Breast epithelium (tissue), 4 donors: Measurements from ENCODE around the gene POLQ. TPM values are rescaled to one million over a fixed set of nuclear protein-coding genes. Genes with fewer than 3 reads are reported as not detected.

Source experiments
- DNase-seq, 2 donors: peaks; one replicate each; pipeline ENCODE4 v3.0.0-alpha.2; 2019; ENCODE audit warnings: low spot score in 2 of 2
- H3K27ac ChIP-seq, 2 donors: fragments of 200-600 bp; sonication (generic) in 1 of 2; one replicate each; pipeline ENCODE4 v1.5.1; 2016 to 2019; ENCODE audit warnings: mild to moderate bottlenecking in 1 of 2
- H3K27me3 ChIP-seq, 2 donors: fragments of 200-600 bp; sonication (generic) in 1 of 2; one replicate each; pipeline versions ENCODE4 v1.5.1 to v1.6.0; 2017 to 2019; ENCODE audit warnings: control low read depth in 1 of 2, mild to moderate bottlenecking in 1 of 2
- H3K36me3 ChIP-seq: fragments of 200-600 bp; one replicate; pipeline ENCODE4 v1.5.1; 2019
- H3K4me1 ChIP-seq, 2 donors: fragments of 200-600 bp; sonication (generic); one replicate each; pipeline ENCODE4 v1.5.1; 2016 to 2019; ENCODE audit warnings: control low read depth in 1 of 2
- H3K4me3 ChIP-seq, 3 donors: fragments of 200-600 bp; sonication (generic); 1 replicate in 2 of 3; 2 replicates in 1 of 3; pipeline ENCODE4 v1.5.1; 2016 to 2019; ENCODE audit warnings: mild to moderate bottlenecking in 3 of 3, moderate library complexity in 2 of 3
- H3K9me3 ChIP-seq, 2 donors: fragments of 200-600 bp; sonication (generic) in 1 of 2; one replicate each; pipeline ENCODE4 v1.5.1; 2016 to 2019; ENCODE audit warnings: control low read depth in 1 of 2
- CTCF ChIP-seq, 3 donors: fragments of 450-650 bp; IDR thresholded peaks; one replicate each; pipeline ENCODE4 v1.5.1; 2016 to 2017; ENCODE audit warnings: antibody characterized with exemption in 3 of 3, mild to moderate bottlenecking in 3 of 3, moderate library complexity in 3 of 3
- POLR2A ChIP-seq: fragments of 450-650 bp; IDR thresholded peaks from one replicate; pipeline ENCODE4 v1.6.1; 2016; ENCODE audit warnings: antibody characterized with exemption, mild to moderate bottlenecking, moderate library complexity
- POLR2AphosphoS5 ChIP-seq, 3 donors: sonication (generic); formaldehyde crosslinking; IDR thresholded peaks; one replicate each; pipeline ENCODE4 v1.6.1; 2017; ENCODE audit warnings: antibody characterized with exemption in 3 of 3
- intact Hi-C: fragments of 100-400 bp; cut with DNase I; formaldehyde crosslinking; loops from one replicate; pipeline ENCODE4 v1.15.1; 2023; ENCODE audit warnings: low total_unique reads
- total RNA-seq, 3 donors: library from RNA; depleted of rRNA; stranded (reverse); fragments of >200 nt; gene quantifications; one replicate each; pipeline ENCODE4 v1.1.0, GENCODE V29; 2016

The POLQ gene
- total RNA-seq, 3 donors from 2014 or later: under 0.01 to 0.64 (median 0.29) TPM

GRCh38 chr3:121557426-121557934 lies 11.7 kb upstream of the POLQ start:
- TF ChIP-seq POLR2AphosphoS5 (IDR thresholded peaks at IDR 0.05): no peak
- no peak for TF ChIP-seq CTCF (IDR thresholded peaks at IDR 0.05)
- TF ChIP-seq POLR2A: no peak
- no peak for DNase-seq
- H3K27me3 ChIP-seq: no peaks in the 10 kb centered on the region
- H3K36me3 ChIP-seq: no peaks in the 10 kb centered on the region
- no peak overlapping the region for H3K27ac ChIP-seq
- H3K9me3 ChIP-seq: no peaks in the 10 kb centered on the region
- no peak overlapping the region for H3K4me3 ChIP-seq
- intact Hi-C loops: loop anchor here (5.0 kb wide), 1 partner anchor 1545 kb away; no protein-coding TSS in a partner anchor
- H3K4me1 ChIP-seq: no peaks in the 10 kb centered on the region

GRCh38 chr3:121552797-121553196 lies 7.0 kb upstream of the POLQ start:
- Histone ChIP-seq H3K9me3 (no peaks in the 10 kb centered on the region), H3K27ac (no peak overlapping the region), H3K27me3 (no peaks in the 10 kb centered on the region), H3K4me1 (no peaks in the 10 kb centered on the region), H3K36me3 (no peaks in the 10 kb centered on the region), H3K4me3 (no peak overlapping the region)
- TF ChIP-seq CTCF (IDR thresholded peaks at IDR 0.05) (no peak), POLR2AphosphoS5 (IDR thresholded peaks at IDR 0.05) (no peak), POLR2A (no peak)
- intact Hi-C loops: no loop called here
- DNase-seq: no peak

- Histone ChIP-seq H3K27me3 (no peaks in the 10 kb centered on the region), H3K4me1 (no peaks in the 10 kb centered on the region), H3K9me3 (no peaks in the 10 kb centered on the region), H3K4me3 (no peak overlapping the region), H3K27ac (no peak overlapping the region), H3K36me3 (no peaks in the 10 kb centered on the region)
- TF ChIP-seq POLR2A (no peak), POLR2AphosphoS5 (IDR thresholded peaks at IDR 0.05) (no peak), CTCF (IDR thresholded peaks at IDR 0.05) (no peak)
- no peak for DNase-seq
- intact Hi-C loops: no loop called here
Observed at GRCh38 chr3:121552379-121552778, 6.6 kb upstream of the POLQ start.

- TF ChIP-seq CTCF (IDR thresholded peaks at IDR 0.05) (no peak), POLR2A (no peak), POLR2AphosphoS5 (IDR thresholded peaks at IDR 0.05) (no peak)
- H3K36me3 ChIP-seq: no peaks in the 10 kb centered on the region
- H3K4me3 ChIP-seq: peak overlapping the region; percentile 54 to 66 (median 57)
- H3K27ac ChIP-seq: no peak overlapping the region
- H3K9me3 ChIP-seq: no peaks in the 10 kb centered on the region
- no peak for DNase-seq
- no peaks in the 10 kb centered on the region for H3K4me1 ChIP-seq
- no peaks in the 10 kb centered on the region for H3K27me3 ChIP-seq
- intact Hi-C loops: no loop called here
Observed at GRCh38 chr3:121545049-121545573, 677 bp downstream of the POLQ start.

- intact Hi-C loops: no loop called here
- Histone ChIP-seq H3K36me3 (no peaks in the 10 kb centered on the region), H3K4me3 (no peak overlapping the region), H3K27me3 (no peaks in the 10 kb centered on the region), H3K27ac (no peak overlapping the region), H3K9me3 (no peaks in the 10 kb centered on the region), H3K4me1 (no peaks in the 10 kb centered on the region)
- DNase-seq: no peak
- TF ChIP-seq CTCF (IDR thresholded peaks at IDR 0.05): no peak
- TF ChIP-seq POLR2A: no peak
- no peak for TF ChIP-seq POLR2AphosphoS5 (IDR thresholded peaks at IDR 0.05)
Observed at GRCh38 chr3:121542924-121543323, 2.9 kb downstream of the POLQ start.
